Upper lobe of left lung (tissue), 6 donors: ENCODE results near the gene ATP1A2. TPM values are rescaled to one million over a fixed set of nuclear protein-coding genes. Genes with fewer than 3 reads are reported as not detected.

Source experiments
- ATAC-seq, 2 donors: fragments of 200-7000 bp; cut with Tn5 transposase; one replicate each; pipeline ENCODE4 v1.9.1; 2022; ENCODE audit warnings: mild to moderate bottlenecking in 2 of 2, moderate library complexity in 2 of 2; ENCODE audit not compliant: low FRiP score in 2 of 2
- DNase-seq, 2 donors: peaks; one replicate each; pipeline ENCODE4 v3.0.0-alpha.2; 2019 to 2020
- H3K27ac ChIP-seq, 4 donors: fragments of 200-600 bp; sonication (generic); one replicate each; pipeline ENCODE4 v1.5.1; 2016 to 2019
- H3K27me3 ChIP-seq, 4 donors: fragments of 200-600 bp; sonication (generic); one replicate each; pipeline ENCODE4 v1.5.1; 2017 to 2019
- H3K36me3 ChIP-seq, 4 donors: fragments of 200-600 bp; sonication (generic); one replicate each; pipeline ENCODE4 v1.5.1; 2016 to 2019
- H3K4me1 ChIP-seq, 4 donors: fragments of 200-600 bp; sonication (generic); one replicate each; pipeline ENCODE4 v1.5.1; 2018 to 2019
- H3K4me3 ChIP-seq, 4 donors: fragments of 200-600 bp; sonication (generic); one replicate each; pipeline ENCODE4 v1.5.1; 2017 to 2019; ENCODE audit warnings: mild to moderate bottlenecking in 2 of 4, moderate library complexity in 1 of 4
- H3K9me3 ChIP-seq, 4 donors: fragments of 200-600 bp; sonication (generic); one replicate each; pipeline ENCODE4 v1.5.1; 2018 to 2019
- CTCF ChIP-seq, 6 experiments: fragments of 450-650 bp in 4 of 6; fragments of 200-600 bp in 2 of 6; sonication (generic) in 2 of 6; IDR thresholded peaks; one replicate each; pipeline ENCODE4 v1.5.1; 2016 to 2019; ENCODE audit warnings: antibody characterized with exemption in 6 of 6
- EP300 ChIP-seq, 4 donors: sonication (generic); formaldehyde crosslinking; IDR thresholded peaks; one replicate each; pipeline ENCODE4 v1.5.1; 2017; ENCODE audit warnings: antibody characterized with exemption in 4 of 4, control low read depth in 2 of 4
- POLR2A ChIP-seq, 4 donors: fragments of 450-650 bp; IDR thresholded peaks; one replicate each; pipeline ENCODE4 v1.5.1; 2016 to 2017; ENCODE audit warnings: antibody characterized with exemption in 4 of 4, mild to moderate bottlenecking in 2 of 4
- POLR2AphosphoS5 ChIP-seq, 2 donors: sonication (generic); formaldehyde crosslinking; IDR thresholded peaks; one replicate each; pipeline ENCODE4 v1.5.1; 2017; ENCODE audit warnings: antibody characterized with exemption in 2 of 2
- WGBS, 2 donors: methylation state at CpG; one replicate each; pipeline ENCODE4 v1.1.5; 2017 to 2018; 5-methylcytosine and 5-hydroxymethylcytosine counted together
- total RNA-seq, 6 donors: library from RNA; depleted of rRNA in 4 of 6; stranded (reverse); fragments of >200 nt in 4 of 6; gene quantifications; one replicate each; pipeline versions ENCODE4 v1.1.0 to v1.2.1, GENCODE V29; 2016 to 2021
- donor health status: DM: no; HTN: no; CAD: no; lungs with moderate emphysema.
- donor health status: DM: no; HTN: yes; CAD: no; lungs with severe emphysema.

Gene ATP1A2
- total RNA-seq, 6 donors from 2014 or later, result 2.2 to 36.7 (median 3.8) TPM

DNA sequence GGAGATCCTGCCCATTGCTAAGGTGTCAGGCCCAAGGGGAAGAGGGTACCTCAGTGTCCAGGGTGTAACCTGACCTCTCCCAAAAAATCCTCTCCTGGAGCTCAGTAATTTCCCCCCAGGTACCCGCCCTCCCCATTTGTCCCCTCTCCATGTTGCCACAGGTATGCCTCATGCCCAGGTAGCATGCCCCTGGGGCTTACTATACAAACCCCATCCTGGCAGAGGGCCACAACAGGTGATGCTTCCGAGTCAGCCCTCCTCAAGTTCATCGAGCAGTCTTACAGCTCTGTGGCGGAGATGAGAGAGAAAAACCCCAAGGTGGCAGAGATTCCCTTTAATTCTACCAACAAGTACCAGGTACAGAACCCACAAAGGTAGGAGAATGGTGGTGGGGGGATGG lies 51.5 kb downstream of the ATP1A2 start:
- Histone ChIP-seq H3K36me3 (no peaks in the 10 kb centered on the region), H3K27ac (no peak overlapping the region), H3K4me3 (no peak overlapping the region), H3K4me1 (peaks cover 0 to 6% (median 0%) of the 10 kb centered on the region in 4 donors), H3K27me3 (no peaks in the 10 kb centered on the region), H3K9me3 (no peaks in the 10 kb centered on the region)
- no peak for TF ChIP-seq CTCF (IDR thresholded peaks at IDR 0.05)
- no peak for TF ChIP-seq POLR2A (IDR thresholded peaks at IDR 0.05)
- TF ChIP-seq POLR2AphosphoS5 (IDR thresholded peaks at IDR 0.05), result no peak
- TF ChIP-seq EP300 (IDR thresholded peaks at IDR 0.05), result no peak
- DNase-seq (no peak), ATAC-seq (no peak)
- WGBS, 2 donors, result 83 to 85% methylated on average over 4 of the region's 4 CpGs

GRCh38 chr1:160167580-160167979 lies 52.0 kb downstream of the ATP1A2 start:
- Histone ChIP-seq H3K4me1 (peaks cover 0 to under 1% (median 0%) of the 10 kb centered on the region in 4 donors), H3K36me3 (no peaks in the 10 kb centered on the region), H3K9me3 (no peaks in the 10 kb centered on the region), H3K4me3 (no peak overlapping the region), H3K27ac (no peak overlapping the region), H3K27me3 (no peaks in the 10 kb centered on the region)
- TF ChIP-seq EP300 (IDR thresholded peaks at IDR 0.05) (no peak), CTCF (IDR thresholded peaks at IDR 0.05) (no peak), POLR2A (IDR thresholded peaks at IDR 0.05) (no peak), POLR2AphosphoS5 (IDR thresholded peaks at IDR 0.05) (no peak)
- ATAC-seq (no peak), DNase-seq (no peak)
- 92 to 93% methylated on average over 6 of the region's 6 CpGs for WGBS, 2 donors

DNA sequence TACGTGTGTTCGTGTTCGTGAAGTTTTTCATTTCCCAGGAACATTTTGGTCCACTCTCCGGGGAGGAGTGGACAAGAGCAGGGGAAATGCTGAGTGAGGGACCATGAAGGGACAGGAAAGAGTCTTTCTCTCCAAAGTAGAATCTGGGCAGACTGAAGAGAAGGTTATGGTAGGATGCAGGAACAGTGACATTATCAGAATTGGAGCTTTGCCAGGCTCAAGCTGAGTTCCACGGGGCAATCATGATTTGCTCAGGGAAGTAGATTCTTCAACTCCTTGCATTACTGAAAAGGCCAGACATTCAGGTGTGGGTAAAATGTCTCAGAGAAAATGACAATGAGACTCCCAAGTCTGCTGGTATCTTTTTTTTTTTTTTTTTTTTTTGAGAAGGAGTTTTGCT lies 52.5 kb downstream of the ATP1A2 start:
- H3K36me3 ChIP-seq, result no peaks in the 10 kb centered on the region
- no peak for TF ChIP-seq CTCF (IDR thresholded peaks at IDR 0.05)
- TF ChIP-seq POLR2AphosphoS5 (IDR thresholded peaks at IDR 0.05), result no peak
- no peak for TF ChIP-seq EP300 (IDR thresholded peaks at IDR 0.05)
- no peak for TF ChIP-seq POLR2A (IDR thresholded peaks at IDR 0.05)
- no peak overlapping the region for H3K4me3 ChIP-seq
- no peaks in the 10 kb centered on the region for H3K4me1 ChIP-seq
- no peak for ATAC-seq
- no peaks in the 10 kb centered on the region for H3K9me3 ChIP-seq
- no peak for DNase-seq
- H3K27me3 ChIP-seq, result no peaks in the 10 kb centered on the region
- no peak overlapping the region for H3K27ac ChIP-seq
- 72% methylated on average over 5 of the region's 5 CpGs for WGBS, 2 donors

DNA sequence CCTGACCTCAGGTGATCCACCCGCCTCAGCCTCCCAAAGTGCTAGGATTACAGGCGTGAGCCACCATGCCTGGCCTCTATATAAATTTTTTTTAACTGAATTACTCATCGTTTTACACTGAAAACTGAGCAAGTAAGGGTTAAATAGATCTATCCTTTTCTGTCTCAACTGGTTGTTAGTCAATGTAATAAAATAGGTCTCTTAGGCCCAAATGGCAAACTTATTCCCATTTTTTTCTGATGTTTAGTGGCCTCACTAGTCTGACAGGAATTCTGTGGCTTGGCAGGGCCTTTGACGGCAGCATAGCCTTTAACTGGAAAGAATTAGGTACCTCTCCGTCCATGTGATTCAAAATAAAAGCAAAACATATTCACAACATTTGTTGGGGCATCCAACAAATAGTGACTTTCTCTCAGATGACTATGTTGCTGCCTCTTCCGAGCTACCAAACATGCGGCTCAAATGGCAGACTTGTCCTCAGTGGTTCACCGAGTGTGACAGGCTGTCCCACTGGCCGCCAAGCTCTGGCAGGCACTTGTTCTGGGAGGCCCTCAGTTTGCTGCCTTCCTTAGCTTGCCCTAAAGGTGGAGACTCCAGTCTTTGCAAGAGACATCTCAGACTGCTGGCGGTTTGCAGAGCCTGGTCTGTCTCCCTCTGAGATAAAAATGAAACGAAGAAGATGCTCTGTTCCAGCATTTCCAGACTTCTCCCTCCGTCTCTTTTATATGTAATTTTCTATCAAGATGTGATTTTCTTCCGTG lies 53.2 kb downstream of the ATP1A2 start:
- no peak overlapping the region for H3K27ac ChIP-seq
- TF ChIP-seq CTCF (IDR thresholded peaks at IDR 0.05) (no peak), EP300 (IDR thresholded peaks at IDR 0.05) (no peak), POLR2A (IDR thresholded peaks at IDR 0.05) (no peak), POLR2AphosphoS5 (IDR thresholded peaks at IDR 0.05) (no peak)
- DNase-seq (no peak), ATAC-seq (peak in 1 of 2 donors; percentile 44)
- no peaks in the 10 kb centered on the region for H3K9me3 ChIP-seq
- no peak overlapping the region for H3K4me3 ChIP-seq
- no peaks in the 10 kb centered on the region for H3K36me3 ChIP-seq
- WGBS, 2 donors, result 87 to 88% methylated on average over 13 of the region's 13 CpGs
- no peaks in the 10 kb centered on the region for H3K27me3 ChIP-seq
- no peaks in the 10 kb centered on the region for H3K4me1 ChIP-seq
